Measurements from ENCODE around the gene GATD1. TPM values are rescaled to one million over a fixed set of nuclear protein-coding genes. Genes with fewer than 3 reads are reported as not detected.
A peak's percentile ranks its signal among the peaks of the same experiment; 100 is the strongest.

GATD1 gene
- total RNA-seq, 1 experiment from 2014 or later: 91.5 TPM

GRCh38 chr11:788009-788640, 10.8 kb upstream of the GATD1 start:
- BruUV-seq (replicated peaks): no TSS peak

GRCh38 chr11:787084-787675, 9.9 kb upstream of the GATD1 start:
- Mint-ChIP-seq H3K36me3 (ENCODE audit: insufficient read depth, unreplicated experiment) (peaks cover 24% of the 10 kb centered on the region), H3K27me3 (ENCODE audit: insufficient read depth, unreplicated experiment) (no peaks in the 10 kb centered on the region), H3K9me3 (ENCODE audit: unreplicated experiment) (no peaks in the 10 kb centered on the region), H3K4me1 (ENCODE audit: low read depth, unreplicated experiment) (no peaks in the 10 kb centered on the region), H3K4me3 (ENCODE audit: unreplicated experiment) (no peak overlapping the region), H3K27ac (ENCODE audit: unreplicated experiment) (peak overlapping the region; percentile 25)
- intact Hi-C loops (cut with micrococcal nuclease; ENCODE audit: unreplicated experiment): no loop called here
- Histone ChIP-seq H3K9me3 (no peaks in the 10 kb centered on the region), H3K27me3 (replicated peaks; ENCODE audit: control insufficient read depth, insufficient read depth, low read length) (no peaks in the 10 kb centered on the region), H3K36me3 (ENCODE audit: control insufficient read depth, insufficient read depth, low read length) (no peaks in the 10 kb centered on the region), H3K4me3 (ENCODE audit: low read depth, low read length) (no peak overlapping the region), H3K4me1 (no peaks in the 10 kb centered on the region)
- BruUV-seq (replicated peaks): no TSS peak
- ChIA-PET CTCF (interaction anchor here (0.6 to 2.0 kb wide), 2 partner anchors 10 to 254 kb away, joined by 3 to 6 read pairs; no protein-coding TSS in a partner anchor), POLR2A (no interaction called here)
- DNase-seq: no peak
- TF ChIP-seq CTCF (IDR thresholded peaks at IDR 0.05; ENCODE audit: insufficient read depth in 1 of 2, low read depth in 1 of 2, low read length in 1 of 2, severe bottlenecking in 1 of 2, unreplicated experiment in 1 of 2): no peak

More at GRCh38 chr11:788009-788640, 10.8 kb upstream of the GATD1 start:
- no peak for DNase-seq
- H3K27me3 ChIP-seq (replicated peaks; ENCODE audit: control insufficient read depth, insufficient read depth, low read length): no peaks in the 10 kb centered on the region
- ChIA-PET CTCF (no interaction called here), POLR2A (no interaction called here)
- Mint-ChIP-seq H3K9me3 (ENCODE audit: unreplicated experiment) (no peaks in the 10 kb centered on the region), H3K4me3 (ENCODE audit: unreplicated experiment) (no peak overlapping the region), H3K36me3 (ENCODE audit: insufficient read depth, unreplicated experiment) (peaks cover 27% of the 10 kb centered on the region), H3K27ac (ENCODE audit: unreplicated experiment) (no peak overlapping the region), H3K27me3 (ENCODE audit: insufficient read depth, unreplicated experiment) (no peaks in the 10 kb centered on the region), H3K4me1 (ENCODE audit: low read depth, unreplicated experiment) (no peaks in the 10 kb centered on the region)
- TF ChIP-seq CTCF (IDR thresholded peaks at IDR 0.05; ENCODE audit: insufficient read depth in 1 of 2, low read depth in 1 of 2, low read length in 1 of 2, severe bottlenecking in 1 of 2, unreplicated experiment in 1 of 2): no peak
- no peaks in the 10 kb centered on the region for H3K9me3 ChIP-seq
- H3K36me3 ChIP-seq (ENCODE audit: control insufficient read depth, insufficient read depth, low read length): no peaks in the 10 kb centered on the region
- H3K4me3 ChIP-seq (ENCODE audit: low read depth, low read length): no peak overlapping the region
- intact Hi-C loops (cut with micrococcal nuclease; ENCODE audit: unreplicated experiment): no loop called here
- H3K4me1 ChIP-seq: no peaks in the 10 kb centered on the region

- no peak for DNase-seq
- TF ChIP-seq CTCF (IDR thresholded peaks at IDR 0.05; ENCODE audit: insufficient read depth in 1 of 2, low read depth in 1 of 2, low read length in 1 of 2, severe bottlenecking in 1 of 2, unreplicated experiment in 1 of 2): no peak
- Histone ChIP-seq H3K27me3 (replicated peaks; ENCODE audit: control insufficient read depth, insufficient read depth, low read length) (no peaks in the 10 kb centered on the region), H3K9me3 (no peaks in the 10 kb centered on the region), H3K36me3 (ENCODE audit: control insufficient read depth, insufficient read depth, low read length) (no peaks in the 10 kb centered on the region), H3K4me1 (no peaks in the 10 kb centered on the region), H3K4me3 (ENCODE audit: low read depth, low read length) (no peak overlapping the region)
- BruUV-seq (replicated peaks): no TSS peak
- H3K36me3 Mint-ChIP-seq (ENCODE audit: insufficient read depth, unreplicated experiment): peaks cover 24% of the 10 kb centered on the region
- ChIA-PET POLR2A (interaction anchor here (0.5 kb wide), 2 partner anchors 20 to 33 kb away, joined by 4 to 5 read pairs; no protein-coding TSS in a partner anchor), CTCF (interaction anchor here (0.6 to 2.0 kb wide), 3 partner anchors 9 to 253 kb away, joined by 3 to 6 read pairs (median 3); no protein-coding TSS in a partner anchor)
- intact Hi-C loops (cut with micrococcal nuclease; ENCODE audit: unreplicated experiment): no loop called here
- no peaks in the 10 kb centered on the region for H3K27me3 Mint-ChIP-seq (ENCODE audit: insufficient read depth, unreplicated experiment)
- H3K4me3 Mint-ChIP-seq (ENCODE audit: unreplicated experiment): no peak overlapping the region
- no peaks in the 10 kb centered on the region for H3K9me3 Mint-ChIP-seq (ENCODE audit: unreplicated experiment)
- H3K4me1 Mint-ChIP-seq (ENCODE audit: low read depth, unreplicated experiment): no peaks in the 10 kb centered on the region
- peak overlapping the region; percentile 25 for H3K27ac Mint-ChIP-seq (ENCODE audit: unreplicated experiment)
Measured at GRCh38 chr11:786235-787083, 9.2 kb upstream of the GATD1 start.

Data from Caco-2 (cell line).